GM12892 (cell line): ENCODE measurements around the gene SPPL2C.

Experiments
- POLR2A ChIP-seq: IDR thresholded peaks from 2 replicates; pipeline ENCODE4 v1.6.1; 2011; ENCODE audit warnings: low read depth, low read length, control low read depth
- TAF1 ChIP-seq: IDR thresholded peaks from 2 replicates; pipeline ENCODE4 v1.6.1; 2011; ENCODE audit warnings: low read depth, mild to moderate bottlenecking, control low read depth, low read length, borderline replicate concordance

DNA sequence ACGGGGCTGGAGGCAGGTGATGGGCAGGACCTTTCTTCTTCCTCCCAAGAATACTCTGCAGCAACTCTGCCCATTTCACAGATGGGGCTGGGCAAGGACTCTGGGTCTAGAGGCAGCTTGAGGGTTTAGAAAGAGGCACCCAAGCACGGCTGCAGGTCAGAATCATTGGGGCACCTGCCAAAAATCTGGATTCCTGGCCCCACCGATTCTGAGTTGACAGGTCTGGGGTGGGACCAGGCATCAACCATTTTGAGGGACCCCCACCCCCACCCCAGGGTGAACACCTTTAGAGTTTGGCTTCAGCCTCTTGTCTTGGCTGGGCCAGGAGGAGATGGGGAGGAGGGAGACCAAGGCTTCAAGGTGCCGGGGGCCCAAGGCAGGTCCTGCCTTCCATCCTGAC, 5.3 kb downstream of the SPPL2C start:
- TF ChIP-seq POLR2A (no peak), TAF1 (no peak)
